EH (cell line): ENCODE results near the gene ADTRP.

Experiments used
- DNase-seq: peaks from one replicate; pipeline ENCODE4 v3.0.0-alpha.2; 2015; ENCODE audit warnings: low read depth

The ADTRP gene

DNA sequence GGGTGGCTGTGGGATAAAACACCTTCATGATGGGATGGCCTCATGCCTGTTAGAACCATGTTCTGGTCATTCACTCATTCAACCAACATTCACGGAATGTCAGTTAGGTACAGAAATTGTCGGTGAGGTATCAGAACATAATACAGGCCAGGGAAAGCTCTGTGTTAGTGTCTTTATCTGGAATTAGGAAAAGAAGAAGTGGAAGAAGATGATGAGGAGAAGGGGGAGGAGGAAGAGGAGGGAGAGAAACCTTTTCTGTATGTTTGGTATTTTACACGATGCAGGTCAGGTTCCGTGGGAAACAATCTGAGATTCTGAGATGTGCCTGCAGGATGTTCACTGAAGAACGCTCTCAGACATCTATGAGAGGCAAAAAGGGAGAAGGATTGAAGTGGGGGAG, 5.6 kb downstream of the ADTRP start:
- DNase-seq: no peak

GRCh38 chr6:11772109-11772825, 6.3 kb downstream of the ADTRP start:
- peak; percentile 94 for DNase-seq

DNA sequence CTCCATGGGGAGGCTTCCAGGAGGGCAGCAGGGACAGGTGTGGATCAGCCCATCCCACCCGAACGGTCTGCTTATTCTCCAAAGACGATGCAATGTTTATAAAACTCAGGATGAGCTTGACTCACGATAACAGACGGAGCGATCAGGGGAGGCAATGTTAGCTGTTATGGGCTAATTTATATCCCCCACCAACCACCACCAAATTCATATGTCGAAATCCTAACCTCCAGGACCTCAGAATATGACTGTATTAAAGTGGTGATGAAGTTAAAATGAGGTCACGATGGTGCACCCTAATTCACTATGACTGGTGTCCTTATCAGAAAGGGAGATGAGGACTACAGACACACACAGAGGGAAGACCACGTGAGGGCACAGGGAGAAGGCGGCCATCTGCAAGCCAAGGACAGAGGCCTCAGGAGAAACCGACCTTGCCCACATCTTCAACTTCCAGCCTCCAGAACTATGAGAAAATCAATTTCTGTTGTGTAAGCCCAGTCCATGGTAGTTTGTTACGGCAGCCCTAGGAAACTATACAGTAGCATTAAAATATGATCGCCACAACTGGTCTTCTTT, 7.0 kb downstream of the ADTRP start:
- DNase-seq: no peak

DNA sequence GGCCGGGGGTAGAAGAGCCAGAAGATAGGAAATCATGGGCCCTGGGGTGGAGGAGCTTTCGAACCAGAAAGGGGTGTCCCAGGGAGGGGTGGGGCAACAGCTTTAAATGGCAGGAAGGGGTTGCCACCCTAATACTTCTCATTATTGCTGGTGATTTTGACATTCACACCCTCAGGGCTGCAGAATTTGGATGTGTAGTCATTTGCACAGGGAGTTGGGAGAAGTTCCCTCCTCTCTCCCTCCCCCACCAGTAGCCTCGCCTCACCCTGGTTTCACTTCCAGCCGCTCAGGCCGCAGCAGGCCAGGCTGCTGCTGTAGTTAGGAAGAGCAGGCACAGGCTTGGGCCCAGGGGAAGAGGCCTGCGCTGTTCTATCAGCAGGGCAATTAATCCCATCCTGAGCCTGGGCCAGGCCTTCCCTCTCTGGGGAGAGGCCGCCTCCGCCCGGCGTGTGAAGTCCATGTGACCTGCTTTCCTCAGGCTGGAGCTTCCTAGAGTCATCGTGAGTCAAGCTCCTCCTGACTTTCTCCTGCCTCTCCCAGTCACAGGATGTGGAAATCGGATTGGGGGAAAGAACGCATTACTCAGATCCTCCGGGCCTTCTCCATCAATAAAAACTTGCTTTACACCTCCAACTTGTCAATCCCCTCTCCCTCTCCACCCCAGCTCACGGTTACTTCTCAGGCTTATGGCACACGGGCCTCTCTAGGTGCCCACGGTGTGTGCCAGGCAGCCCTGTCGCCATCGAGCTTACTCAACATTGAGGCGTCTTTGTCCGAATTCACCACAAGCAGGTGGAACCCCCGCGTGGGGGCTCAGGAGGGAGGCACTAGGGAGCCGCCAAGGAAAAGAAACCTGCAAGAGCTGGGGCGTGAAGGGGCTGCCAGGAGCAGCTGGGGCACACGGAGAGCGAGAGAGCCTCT, 7.8 kb downstream of the ADTRP start:
- DNase-seq: peak; percentile 99

DNA sequence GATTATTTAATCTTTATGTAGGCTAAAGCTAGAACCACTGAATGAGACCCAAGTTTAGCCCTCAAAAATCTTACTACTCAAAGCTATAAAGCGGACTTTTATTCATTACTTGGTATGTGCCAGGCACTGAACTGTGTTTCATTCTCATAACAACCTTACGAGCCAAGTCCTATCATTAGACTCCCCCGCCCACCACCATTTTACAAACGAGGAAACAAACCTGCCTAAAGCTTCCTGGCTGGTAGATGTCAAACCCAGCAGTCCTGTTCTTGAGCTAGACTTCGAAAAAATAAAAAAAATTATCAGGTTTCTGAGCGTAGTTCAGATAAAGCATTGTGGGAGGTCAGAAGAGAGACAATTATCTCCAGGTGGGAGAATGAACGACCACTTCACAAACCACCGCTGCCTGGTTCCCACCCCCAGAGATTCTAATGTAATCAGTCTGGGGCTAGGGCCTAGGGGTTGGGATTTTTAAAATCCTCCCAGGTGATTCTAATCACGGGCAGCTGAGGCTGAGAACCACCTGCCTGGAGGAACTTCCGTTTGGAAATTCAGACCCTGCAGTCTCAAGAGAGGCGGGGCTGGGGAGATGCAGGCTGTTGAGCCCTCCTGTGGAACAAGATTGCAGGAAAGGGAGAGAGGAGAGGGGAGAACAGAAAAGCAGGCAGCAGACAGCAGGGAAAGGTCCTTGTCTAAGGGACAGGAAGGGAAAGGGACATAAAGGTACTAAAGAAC, 8.6 kb downstream of the ADTRP start:
- no peak for DNase-seq

DNA sequence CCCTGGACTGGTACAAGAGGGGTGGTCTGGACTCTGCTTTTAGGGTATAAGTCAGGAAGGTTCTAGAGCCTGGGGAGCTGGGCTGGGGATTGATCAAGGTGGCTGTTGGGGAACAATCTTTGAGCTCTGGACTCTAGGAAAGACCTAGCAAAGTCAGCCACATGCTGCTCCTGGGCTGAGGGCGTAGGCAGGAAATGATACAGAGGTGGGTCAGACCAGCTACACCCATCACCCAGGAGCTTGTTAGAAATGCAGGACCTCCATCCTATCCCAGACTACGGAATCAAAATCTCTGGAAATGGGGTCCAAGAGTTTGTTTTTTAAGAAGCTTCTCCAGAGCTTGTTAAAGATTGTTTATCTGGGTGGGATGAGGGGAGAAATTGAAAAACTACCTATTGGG, 9.4 kb downstream of the ADTRP start:
- peak; percentile 37 for DNase-seq

DNA sequence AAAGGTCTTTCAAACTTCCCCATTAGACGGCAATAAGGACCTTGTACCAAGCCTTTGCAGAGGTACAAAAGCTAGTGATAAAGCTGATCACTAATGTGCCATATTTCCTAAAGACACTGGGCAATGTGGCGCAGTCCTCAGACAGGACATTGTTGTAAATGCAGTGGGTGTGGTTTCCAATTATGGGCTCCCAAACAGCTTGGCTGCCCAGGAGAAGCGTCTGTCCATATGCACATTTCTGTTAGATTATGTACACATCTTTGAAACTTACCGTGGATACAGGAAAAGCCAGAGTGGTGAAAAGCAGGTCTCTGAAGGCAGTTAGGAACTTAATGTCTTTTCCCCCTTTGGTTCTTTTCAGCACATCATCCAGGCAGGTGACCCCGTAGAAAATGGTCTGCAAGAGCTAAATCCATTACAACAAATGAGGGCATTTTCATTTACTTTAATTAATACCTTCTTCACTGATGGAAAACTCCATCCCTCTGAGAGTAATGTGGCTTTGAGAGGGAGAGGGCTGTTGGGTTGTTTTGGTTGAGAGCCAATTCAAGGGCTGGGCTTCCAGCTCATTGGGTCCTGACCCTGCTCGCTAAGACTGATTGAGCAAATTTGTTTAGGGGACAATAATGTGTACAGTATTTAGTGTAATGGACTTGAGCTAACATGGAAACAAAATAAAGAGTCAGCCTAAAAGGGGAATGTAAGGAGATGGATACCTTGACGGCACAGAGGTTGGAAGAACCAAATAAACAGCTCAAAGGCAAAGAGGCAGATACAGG, 10.4 kb downstream of the ADTRP start:
- no peak for DNase-seq

DNA sequence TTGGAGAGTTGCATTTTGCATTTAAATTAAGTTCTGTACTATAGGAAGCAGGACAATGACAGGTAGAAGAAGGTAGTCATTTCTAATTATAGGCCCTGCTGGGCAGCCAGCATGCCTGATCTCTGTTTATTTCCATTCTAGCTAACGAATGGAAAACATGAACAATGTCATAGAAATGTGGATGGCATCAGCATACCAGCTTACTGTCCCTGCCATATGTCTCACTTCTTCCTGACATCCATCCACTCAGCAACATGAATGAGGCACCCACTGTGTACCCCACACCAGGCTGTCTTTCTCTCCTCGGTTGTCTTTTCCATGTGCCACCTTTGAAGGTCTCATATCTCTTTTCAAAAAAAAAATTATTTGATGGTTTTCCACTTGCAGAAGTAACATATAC, 11.1 kb downstream of the ADTRP start:
- DNase-seq: peak; percentile 30

DNA sequence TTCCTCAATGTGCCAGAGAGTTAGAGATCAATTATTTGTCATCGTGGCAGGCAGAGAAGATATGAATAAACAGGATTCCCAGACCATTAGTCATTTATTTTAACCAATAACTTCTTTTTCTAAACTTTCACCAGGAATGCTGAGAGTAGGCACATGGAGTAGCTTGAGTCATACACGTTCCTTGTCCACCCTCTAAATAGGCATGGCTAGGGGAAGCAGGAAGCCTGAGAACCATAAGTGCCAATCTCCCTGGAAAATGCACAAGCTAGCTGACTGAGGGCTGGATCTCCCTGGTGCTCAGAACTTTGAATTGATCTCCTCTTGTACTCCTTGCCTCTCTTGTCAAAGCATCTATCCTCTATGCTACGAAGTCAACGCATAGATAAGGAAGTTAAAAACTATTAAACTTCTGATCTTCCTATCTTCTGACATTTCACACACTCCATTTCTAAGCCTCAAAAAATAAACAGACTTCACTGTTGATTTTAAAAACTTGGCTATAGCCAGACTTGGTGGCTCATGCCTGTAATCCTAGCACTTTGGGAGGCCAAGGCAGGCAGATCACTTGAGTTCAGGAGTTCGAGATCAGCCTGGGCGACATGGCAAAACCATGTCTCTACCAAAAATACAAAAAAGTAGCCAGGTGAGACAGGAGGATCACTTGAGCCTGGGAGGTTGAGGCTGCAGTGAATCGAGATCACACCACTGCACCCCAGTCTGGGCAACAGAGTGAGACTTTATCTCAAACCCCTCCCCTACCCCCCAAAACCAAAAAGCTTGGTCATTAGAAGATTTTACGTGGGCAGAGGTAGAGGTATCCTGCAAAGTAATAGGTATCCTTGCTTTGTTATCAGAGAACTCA, 11.8 kb downstream of the ADTRP start:
- peak; percentile 98 for DNase-seq

GRCh38 chr6:11766043-11766442, 12.6 kb downstream of the ADTRP start:
- DNase-seq: peak; percentile 22

DNA sequence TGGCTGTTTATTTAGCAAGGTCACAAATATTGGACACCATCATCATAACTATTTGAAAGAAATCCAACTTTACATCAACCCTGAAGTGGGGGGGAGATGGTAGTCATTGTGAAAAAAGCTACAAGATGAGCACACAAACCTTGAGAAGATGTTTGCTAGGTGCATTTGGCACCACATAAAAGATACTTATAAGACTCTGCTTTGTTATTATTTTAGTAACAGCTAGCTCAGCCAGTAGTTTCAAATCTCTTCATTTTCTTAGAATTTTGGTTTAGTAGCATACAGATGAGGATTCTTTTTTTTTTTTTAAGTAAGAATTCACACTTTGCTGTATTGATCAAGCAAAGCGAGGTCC, 14.4 kb downstream of the ADTRP start:
- no peak for DNase-seq

- peak; percentile 46 for DNase-seq
These were observed 14.9 kb downstream of the ADTRP start for GRCh38 chr6:11763460-11764249.

DNA sequence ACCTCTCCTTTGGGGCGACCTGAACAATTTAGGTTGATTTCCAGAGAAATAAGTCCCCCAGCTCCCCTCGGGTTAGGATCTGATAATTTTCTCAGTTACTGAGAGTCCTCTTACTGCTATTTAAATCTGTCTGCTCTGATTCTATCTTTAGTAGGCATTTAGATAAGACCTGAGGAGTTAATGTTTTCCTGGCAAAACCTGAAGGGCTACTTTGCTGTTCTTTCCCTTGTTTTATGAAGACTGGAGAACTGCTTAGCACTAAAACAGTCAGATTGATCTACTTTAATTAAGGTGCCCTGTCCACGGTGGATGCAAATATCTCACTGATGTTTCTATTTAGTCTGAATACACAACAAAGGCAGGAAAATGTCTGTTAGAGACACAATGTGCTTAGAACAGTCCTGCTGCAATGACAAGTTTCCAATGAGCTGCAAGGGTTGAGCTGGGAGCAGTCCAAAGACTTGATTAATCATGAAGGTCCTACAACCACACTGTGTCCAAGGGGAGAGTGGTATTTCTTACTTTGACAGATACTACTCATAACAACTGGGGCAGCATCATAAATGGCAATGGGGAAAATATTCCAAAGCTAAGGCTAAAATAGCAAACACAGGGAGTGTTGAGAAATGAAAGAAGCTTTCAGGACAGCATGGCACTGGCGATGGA, 15.7 kb downstream of the ADTRP start:
- DNase-seq: peak; percentile 26

- DNase-seq: no peak
These were observed 16.6 kb downstream of the ADTRP start for GRCh38 chr6:11761744-11762620.

DNA sequence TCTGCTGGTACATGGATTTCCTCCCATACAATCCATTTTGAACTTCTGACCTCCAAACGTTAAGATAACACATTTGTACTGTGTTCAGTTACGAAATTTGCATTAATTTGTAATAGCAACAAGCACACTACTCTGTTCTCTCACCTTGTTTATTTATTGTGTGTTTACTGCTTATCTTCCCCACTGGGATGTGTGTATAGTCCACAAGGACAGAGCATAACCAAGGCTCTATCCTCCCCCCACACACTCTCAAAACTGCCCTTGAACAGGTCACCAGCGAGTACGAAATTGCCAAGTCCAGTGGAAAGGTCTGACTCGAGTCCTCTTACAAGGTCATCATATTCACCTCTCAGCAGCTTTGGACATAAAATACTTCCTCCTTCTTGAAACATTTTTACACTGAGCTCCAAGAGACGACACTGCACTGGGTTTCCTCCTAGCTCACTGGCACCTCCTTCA, 18.6 kb downstream of the ADTRP start:
- DNase-seq: no peak

- DNase-seq: no peak
These were observed 19.7 kb downstream of the ADTRP start for GRCh38 chr6:11758878-11759277.

DNA sequence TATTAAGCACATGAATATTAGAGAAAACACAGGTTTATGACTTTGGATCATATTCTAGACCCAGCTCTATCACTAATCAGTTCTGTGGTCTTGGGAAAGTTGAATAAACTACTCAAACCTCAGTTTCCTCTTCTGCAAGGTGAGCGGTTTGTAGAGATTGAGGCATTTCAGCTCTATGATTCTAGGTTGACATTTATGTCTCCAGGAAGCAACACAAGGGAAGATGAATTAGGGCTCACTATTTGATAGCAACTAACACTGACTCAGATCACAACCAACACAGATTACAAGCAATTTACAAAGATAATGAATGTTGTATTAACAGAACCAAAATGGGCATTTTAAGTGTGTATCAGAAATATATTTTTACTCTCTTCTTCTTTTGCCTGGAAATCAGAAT, 21.9 kb downstream of the ADTRP start:
- no peak for DNase-seq

DNA sequence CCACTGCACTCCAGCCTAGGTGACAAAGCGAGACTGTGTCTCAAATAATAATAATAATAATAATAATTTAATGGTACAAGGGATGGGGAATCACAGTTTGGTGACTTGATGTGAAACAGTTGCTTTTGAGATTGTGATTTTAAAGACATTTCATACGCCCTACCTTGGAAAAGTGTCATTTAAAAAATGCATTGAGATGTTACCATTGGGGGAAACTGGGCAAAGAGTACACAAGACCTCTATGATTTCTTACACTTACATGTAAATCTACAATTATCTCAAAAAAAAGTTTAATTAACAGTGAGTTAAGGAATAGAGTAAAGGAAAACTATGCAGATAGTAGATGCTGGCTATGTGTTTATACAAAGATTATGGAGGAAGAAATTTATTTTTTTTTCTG, 22.3 kb downstream of the ADTRP start:
- no peak for DNase-seq
